Testis (tissue), 3 donors: Measurements from ENCODE around the gene LTBP1. TPM values are rescaled to one million over a fixed set of nuclear protein-coding genes. Genes with fewer than 3 reads are reported as not detected.

Experiments
- DNase-seq: peaks from one replicate; pipeline ENCODE4 v3.0.0-alpha.2; 2019
- H3K27ac ChIP-seq, 2 donors: fragments of 200-600 bp; sonication (generic); one replicate each; pipeline ENCODE4 v1.5.1; 2019
- H3K27me3 ChIP-seq: fragments of 200-600 bp; sonication (generic); one replicate; pipeline ENCODE4 v1.5.1; 2019
- H3K36me3 ChIP-seq: fragments of 200-600 bp; sonication (generic); one replicate; pipeline ENCODE4 v1.5.1; 2017; ENCODE audit warnings: low read depth; ENCODE audit errors: missing control alignments
- H3K4me1 ChIP-seq: fragments of 200-600 bp; sonication (generic); one replicate; pipeline ENCODE4 v1.5.1; 2019
- H3K4me3 ChIP-seq, 2 donors: fragments of 200-600 bp; sonication (generic); one replicate each; pipeline ENCODE4 v1.5.1; 2017 to 2019
- H3K9me3 ChIP-seq: fragments of 200-600 bp; sonication (generic); one replicate; pipeline ENCODE4 v1.5.1; 2017
- CTCF ChIP-seq, 3 experiments: fragments of 450-650 bp in 2 of 3; fragments of 200-600 bp in 1 of 3; sonication (generic) in 1 of 3; IDR thresholded peaks; one replicate each; pipeline ENCODE4 v1.5.1; 2016 to 2019; ENCODE audit warnings: antibody characterized with exemption in 3 of 3, mild to moderate bottlenecking in 2 of 3, moderate library complexity in 1 of 3
- POLR2A ChIP-seq: fragments of 450-650 bp; IDR thresholded peaks from one replicate; pipeline ENCODE4 v1.6.1; 2017; ENCODE audit warnings: antibody characterized with exemption, mild to moderate bottlenecking, moderate library complexity
- WGBS, 2 donors: methylation state at CpG; one replicate each; pipeline ENCODE4 v1.1.5; 2018; 5-methylcytosine and 5-hydroxymethylcytosine counted together
- intact Hi-C: fragments of 100-400 bp; cut with DNase I; formaldehyde crosslinking; loops from one replicate; pipeline ENCODE4 v1.15.1; 2023; ENCODE audit warnings: low total_unique reads
- polyA plus RNA-seq: library from polyadenylated mRNA; stranded (reverse); fragments of 350-450 nt; fragmentation: Illumina TruSeq; extraction: RNeasy Lipid Tissue Mini Kit (QIAGEN cat#74804); gene quantifications from one replicate; pipeline ENCODE4 v1.2.3, GENCODE V29; 2014; ENCODE audit warnings: low read depth, low replicate concordance; ENCODE audit not compliant: insufficient read depth
- total RNA-seq, 2 donors: library from RNA; depleted of rRNA; stranded (reverse); fragments of >200 nt; gene quantifications; one replicate each; pipeline ENCODE4 v1.2.3, GENCODE V29; 2016

LTBP1 gene
- total and polyA plus RNA-seq, 3 donors from 2014 or later = 39.6 to 51.5 (median 44.0) TPM

- no peak overlapping the region for H3K27ac ChIP-seq
- DNase-seq = no peak
- no peak overlapping the region for H3K4me3 ChIP-seq
- WGBS, 2 donors = 94 to 100% methylated on average over 1 of the region's 1 CpG
- H3K9me3 ChIP-seq = no peaks in the 10 kb centered on the region
- TF ChIP-seq POLR2A = no peak
- no peak for TF ChIP-seq CTCF (IDR thresholded peaks at IDR 0.05)
- no peaks in the 10 kb centered on the region for H3K4me1 ChIP-seq
- H3K36me3 ChIP-seq = no peaks in the 10 kb centered on the region
- H3K27me3 ChIP-seq = no peaks in the 10 kb centered on the region
- intact Hi-C loops = no loop called here
Measured at GRCh38 chr2:33008716-33009115, 62.0 kb downstream of the LTBP1 start.

- Histone ChIP-seq H3K4me3 (no peak overlapping the region), H3K36me3 (no peaks in the 10 kb centered on the region), H3K27ac (no peak overlapping the region), H3K9me3 (no peaks in the 10 kb centered on the region), H3K4me1 (no peaks in the 10 kb centered on the region), H3K27me3 (no peaks in the 10 kb centered on the region)
- DNase-seq = no peak
- WGBS, 2 donors = 88 to 98% methylated on average over 3 of the region's 3 CpGs
- TF ChIP-seq POLR2A (no peak), CTCF (IDR thresholded peaks at IDR 0.05) (no peak)
- intact Hi-C loops = no loop called here
Measured at GRCh38 chr2:33009249-33009648, 62.5 kb downstream of the LTBP1 start.

- no peaks in the 10 kb centered on the region for H3K9me3 ChIP-seq
- no peaks in the 10 kb centered on the region for H3K4me1 ChIP-seq
- intact Hi-C loops = loop anchor here (10.0 kb wide), 1 partner anchor 67 kb away; the partner anchor contains the start of gene LTBP1
- H3K27me3 ChIP-seq = no peaks in the 10 kb centered on the region
- TF ChIP-seq POLR2A (no peak), CTCF (IDR thresholded peaks at IDR 0.05) (no peak)
- no peak overlapping the region for H3K27ac ChIP-seq
- H3K36me3 ChIP-seq = no peaks in the 10 kb centered on the region
- WGBS, 2 donors = 64 to 74% methylated on average over 2 of the region's 2 CpGs
- no peak for DNase-seq
- no peak overlapping the region for H3K4me3 ChIP-seq
Measured at GRCh38 chr2:33011373-33011772, 64.6 kb downstream of the LTBP1 start.

- no peaks in the 10 kb centered on the region for H3K4me1 ChIP-seq
- WGBS, 2 donors = 82 to 92% methylated on average over 3 of the region's 3 CpGs
- TF ChIP-seq POLR2A (no peak), CTCF (IDR thresholded peaks at IDR 0.05) (no peak)
- intact Hi-C loops = loop anchor here (10.0 kb wide), 1 partner anchor 67 kb away; the partner anchor contains the start of gene LTBP1
- H3K27me3 ChIP-seq = no peaks in the 10 kb centered on the region
- H3K36me3 ChIP-seq = no peaks in the 10 kb centered on the region
- no peak overlapping the region for H3K27ac ChIP-seq
- H3K9me3 ChIP-seq = no peaks in the 10 kb centered on the region
- no peak for DNase-seq
- H3K4me3 ChIP-seq = no peak overlapping the region
Measured at GRCh38 chr2:33011941-33012340, 65.2 kb downstream of the LTBP1 start.

- TF ChIP-seq CTCF (IDR thresholded peaks at IDR 0.05) (no peak), POLR2A (no peak)
- no peak overlapping the region for H3K4me3 ChIP-seq
- no peak for DNase-seq
- intact Hi-C loops = loop anchor here (10.0 kb wide), 1 partner anchor 69 kb away; the partner anchor contains the start of gene LTBP1
- H3K4me1 ChIP-seq = no peaks in the 10 kb centered on the region
- H3K36me3 ChIP-seq = no peaks in the 10 kb centered on the region
- 76 to 78% methylated on average over 3 of the region's 3 CpGs for WGBS, 2 donors
- H3K27me3 ChIP-seq = no peaks in the 10 kb centered on the region
- H3K27ac ChIP-seq = no peak overlapping the region
- no peaks in the 10 kb centered on the region for H3K9me3 ChIP-seq
Measured at GRCh38 chr2:33013684-33014110, 66.9 kb downstream of the LTBP1 start.
